Left ventricle myocardium inferior (tissue), 1 donor: ENCODE results near the gene SSBP2. TPM values are rescaled to one million over a fixed set of nuclear protein-coding genes. Genes with fewer than 3 reads are reported as not detected.

Experiments
- DNase-seq: peaks from one replicate; pipeline ENCODE4 v3.0.0-alpha.2; 2020
- H3K27ac ChIP-seq: fragments of 200-600 bp; replicated peaks from 2 replicates; pipeline ENCODE4 v1.8.0; 2021
- H3K27me3 ChIP-seq: fragments of 200-600 bp; 2 replicates; pipeline ENCODE4 v1.8.0; 2021; ENCODE audit warnings: low read depth
- H3K36me3 ChIP-seq: fragments of 200-600 bp; 2 replicates; pipeline ENCODE4 v1.8.0; 2021
- H3K4me1 ChIP-seq: fragments of 200-600 bp; 2 replicates; pipeline ENCODE4 v1.8.0; 2021
- H3K4me3 ChIP-seq: fragments of 200-600 bp; 2 replicates; pipeline ENCODE4 v1.8.0; 2021; ENCODE audit warnings: mild to moderate bottlenecking, moderate library complexity
- H3K9me3 ChIP-seq: fragments of 200-600 bp; replicated peaks from 2 replicates; pipeline ENCODE4 v1.8.0; 2021
- intact Hi-C: fragments of 100-400 bp; cut with micrococcal nuclease; formaldehyde crosslinking; loops from one replicate; pipeline ENCODE4 v1.11.0; 2022
- total RNA-seq: library from RNA; stranded (reverse); fragmentation: NEBNext Ultra II Directional; extraction: Animal tissue kit (Norgen Biotek cat#: 25700); gene quantifications from one replicate; pipeline ENCODE4 v1.2.1, GENCODE V29; 2021
- TF ChIP-seq, protein P1 (sequence below): fragments of 200-600 bp; IDR thresholded peaks from 2 replicates; pipeline ENCODE4 v1.8.0; 2021; ENCODE audit warnings: antibody characterized with exemption, mild to moderate bottlenecking, borderline replicate concordance
- donor health status: DM: no; HTN: yes; CAD: no; lungs with severe emphysema.

The SSBP2 gene
- total RNA-seq, 1 donor from 2014 or later: 40.7 TPM

DNA sequence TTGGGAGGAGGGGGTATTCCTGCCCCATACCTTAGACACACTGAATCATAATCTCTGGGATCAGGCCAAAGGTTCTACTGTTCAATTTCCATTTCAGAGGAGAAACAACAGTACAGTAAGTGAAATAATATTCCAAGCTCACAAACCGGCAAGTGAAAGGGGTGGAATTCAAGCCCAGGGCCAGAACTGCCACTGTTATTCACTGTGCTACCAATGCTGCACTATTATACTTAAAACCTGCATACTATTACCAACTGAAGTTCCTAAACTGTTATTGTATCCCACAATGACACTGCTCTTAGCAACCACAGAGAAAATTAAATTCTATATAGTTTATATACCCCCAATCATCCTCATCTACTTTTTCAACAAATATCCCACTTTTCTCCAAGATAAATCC is 24.6 kb downstream of the SSBP2 start:
- no peaks in the 10 kb centered on the region for H3K27me3 ChIP-seq
- H3K4me3 ChIP-seq: no peak overlapping the region
- peaks cover 51% of the 10 kb centered on the region for H3K4me1 ChIP-seq
- H3K9me3 ChIP-seq: no peaks in the 10 kb centered on the region
- TF ChIP-seq, protein P1, sequence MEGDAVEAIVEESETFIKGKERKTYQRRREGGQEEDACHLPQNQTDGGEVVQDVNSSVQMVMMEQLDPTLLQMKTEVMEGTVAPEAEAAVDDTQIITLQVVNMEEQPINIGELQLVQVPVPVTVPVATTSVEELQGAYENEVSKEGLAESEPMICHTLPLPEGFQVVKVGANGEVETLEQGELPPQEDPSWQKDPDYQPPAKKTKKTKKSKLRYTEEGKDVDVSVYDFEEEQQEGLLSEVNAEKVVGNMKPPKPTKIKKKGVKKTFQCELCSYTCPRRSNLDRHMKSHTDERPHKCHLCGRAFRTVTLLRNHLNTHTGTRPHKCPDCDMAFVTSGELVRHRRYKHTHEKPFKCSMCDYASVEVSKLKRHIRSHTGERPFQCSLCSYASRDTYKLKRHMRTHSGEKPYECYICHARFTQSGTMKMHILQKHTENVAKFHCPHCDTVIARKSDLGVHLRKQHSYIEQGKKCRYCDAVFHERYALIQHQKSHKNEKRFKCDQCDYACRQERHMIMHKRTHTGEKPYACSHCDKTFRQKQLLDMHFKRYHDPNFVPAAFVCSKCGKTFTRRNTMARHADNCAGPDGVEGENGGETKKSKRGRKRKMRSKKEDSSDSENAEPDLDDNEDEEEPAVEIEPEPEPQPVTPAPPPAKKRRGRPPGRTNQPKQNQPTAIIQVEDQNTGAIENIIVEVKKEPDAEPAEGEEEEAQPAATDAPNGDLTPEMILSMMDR: no peak
- no peaks in the 10 kb centered on the region for H3K36me3 ChIP-seq
- no peak for DNase-seq
- no peak overlapping the region for H3K27ac ChIP-seq
- intact Hi-C loops: no loop called here

DNA sequence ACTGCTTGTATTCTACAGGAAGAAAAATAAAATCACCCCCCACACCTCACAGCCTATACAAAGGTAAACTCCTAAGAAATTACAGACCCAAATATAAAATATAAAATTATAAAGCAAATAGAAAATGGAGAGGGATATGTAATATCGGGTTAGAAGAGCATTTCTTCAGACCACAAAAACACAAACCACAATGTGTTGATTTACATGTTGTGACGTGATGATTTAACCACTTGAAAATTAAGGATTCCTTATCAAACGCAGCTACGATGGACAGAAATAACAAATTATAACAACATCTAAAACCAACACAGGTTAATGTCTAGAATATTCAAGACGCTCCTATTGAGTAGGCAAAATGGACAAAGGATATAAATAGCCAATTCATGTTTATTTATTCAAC is 26.3 kb downstream of the SSBP2 start:
- no peak overlapping the region for H3K27ac ChIP-seq
- DNase-seq: no peak
- TF ChIP-seq, protein P1: no peak
- intact Hi-C loops: no loop called here
- H3K27me3 ChIP-seq: no peaks in the 10 kb centered on the region
- peaks cover 67% of the 10 kb centered on the region for H3K4me1 ChIP-seq
- no peaks in the 10 kb centered on the region for H3K9me3 ChIP-seq
- H3K36me3 ChIP-seq: no peaks in the 10 kb centered on the region
- no peak overlapping the region for H3K4me3 ChIP-seq

DNA sequence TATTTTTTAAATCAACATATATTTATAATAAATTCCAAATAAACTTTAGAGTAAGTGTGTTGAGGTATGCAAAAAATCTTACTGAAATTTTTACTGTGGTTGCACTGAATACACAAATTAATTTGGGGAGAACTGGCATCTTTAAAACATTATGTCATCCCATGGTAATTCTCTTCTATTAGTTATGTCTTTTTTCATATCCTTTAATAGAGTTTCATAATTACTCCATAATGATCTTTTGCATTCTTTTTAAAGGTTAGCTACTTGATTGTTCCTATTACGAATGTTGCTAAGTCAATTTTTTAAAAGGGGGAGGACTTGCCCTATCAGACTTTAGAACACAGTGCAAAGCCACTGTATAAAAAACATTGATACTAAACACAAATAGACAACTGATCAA is 26.8 kb downstream of the SSBP2 start:
- H3K9me3 ChIP-seq: no peaks in the 10 kb centered on the region
- H3K36me3 ChIP-seq: no peaks in the 10 kb centered on the region
- DNase-seq: no peak
- TF ChIP-seq, protein P1: no peak
- H3K4me1 ChIP-seq: peaks cover 71% of the 10 kb centered on the region
- H3K27me3 ChIP-seq: no peaks in the 10 kb centered on the region
- no peak overlapping the region for H3K4me3 ChIP-seq
- intact Hi-C loops: no loop called here
- H3K27ac ChIP-seq: no peak overlapping the region

DNA sequence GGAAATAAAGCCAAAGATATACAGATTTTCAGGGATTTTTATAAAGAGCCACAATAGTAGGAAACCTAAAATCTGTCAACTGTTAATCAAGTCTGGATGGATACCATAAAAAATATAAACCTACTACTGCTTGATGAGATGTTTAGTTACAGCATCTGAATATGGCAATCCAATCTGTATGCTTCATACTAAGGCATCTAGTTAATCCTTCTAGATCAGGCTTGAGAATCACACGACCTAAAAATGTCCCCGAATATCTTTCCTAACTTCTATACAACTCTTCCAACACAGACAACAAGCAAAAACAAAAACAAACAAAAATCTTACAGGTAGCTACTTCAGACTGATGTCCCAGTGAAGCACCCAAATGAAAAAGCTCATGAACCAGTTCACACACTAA is 29.8 kb downstream of the SSBP2 start:
- Histone ChIP-seq H3K4me3 (no peak overlapping the region), H3K27ac (no peak overlapping the region), H3K4me1 (peaks cover 82% of the 10 kb centered on the region), H3K27me3 (no peaks in the 10 kb centered on the region), H3K36me3 (no peaks in the 10 kb centered on the region), H3K9me3 (no peaks in the 10 kb centered on the region)
- no peak for DNase-seq
- TF ChIP-seq, protein P1: no peak
- intact Hi-C loops: no loop called here

DNA sequence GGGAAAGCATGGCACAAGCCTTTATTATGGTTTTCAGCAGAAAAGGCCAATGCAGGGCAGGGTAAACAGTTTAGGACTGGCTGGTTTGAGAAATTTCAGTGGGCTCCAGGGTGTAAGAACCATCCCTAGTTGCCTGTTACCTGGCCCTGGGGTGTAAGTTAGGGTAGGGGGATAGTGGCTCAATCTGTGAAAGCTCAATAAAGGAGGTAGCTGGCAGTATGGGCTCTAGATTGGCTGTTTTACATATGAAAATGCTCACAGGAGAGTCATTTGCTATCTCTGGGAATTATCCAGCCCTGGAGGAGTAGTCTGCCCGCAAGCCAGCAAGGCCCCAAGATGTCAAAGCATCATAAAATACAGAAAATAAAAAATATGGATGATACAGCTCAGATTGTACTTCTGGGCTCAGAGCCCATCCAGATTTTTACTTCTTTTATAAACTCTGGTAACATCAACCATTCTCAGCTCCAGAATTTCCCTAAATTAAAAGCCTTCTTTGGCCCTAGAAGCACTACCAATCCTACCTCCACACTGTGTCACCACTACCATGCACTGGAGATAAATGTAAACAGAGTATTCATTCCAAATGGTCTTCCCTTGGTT is 31.1 kb downstream of the SSBP2 start:
- TF ChIP-seq, protein P1: no peak
- H3K4me3 ChIP-seq: no peak overlapping the region
- intact Hi-C loops: no loop called here
- DNase-seq: no peak
- no peak overlapping the region for H3K27ac ChIP-seq
- H3K36me3 ChIP-seq: no peaks in the 10 kb centered on the region
- no peaks in the 10 kb centered on the region for H3K9me3 ChIP-seq
- no peaks in the 10 kb centered on the region for H3K27me3 ChIP-seq
- peaks cover 77% of the 10 kb centered on the region for H3K4me1 ChIP-seq
